ENCODE data around the gene ESYT2.
A peak's percentile ranks its signal among the peaks of the same experiment; 100 is the strongest.
"Not testable (repeated sequence)": the region's sequence is repeated elsewhere in the genome, so short reads cannot be mapped to it uniquely, and the experiment has no call there.

The ESYT2 gene, protein sequence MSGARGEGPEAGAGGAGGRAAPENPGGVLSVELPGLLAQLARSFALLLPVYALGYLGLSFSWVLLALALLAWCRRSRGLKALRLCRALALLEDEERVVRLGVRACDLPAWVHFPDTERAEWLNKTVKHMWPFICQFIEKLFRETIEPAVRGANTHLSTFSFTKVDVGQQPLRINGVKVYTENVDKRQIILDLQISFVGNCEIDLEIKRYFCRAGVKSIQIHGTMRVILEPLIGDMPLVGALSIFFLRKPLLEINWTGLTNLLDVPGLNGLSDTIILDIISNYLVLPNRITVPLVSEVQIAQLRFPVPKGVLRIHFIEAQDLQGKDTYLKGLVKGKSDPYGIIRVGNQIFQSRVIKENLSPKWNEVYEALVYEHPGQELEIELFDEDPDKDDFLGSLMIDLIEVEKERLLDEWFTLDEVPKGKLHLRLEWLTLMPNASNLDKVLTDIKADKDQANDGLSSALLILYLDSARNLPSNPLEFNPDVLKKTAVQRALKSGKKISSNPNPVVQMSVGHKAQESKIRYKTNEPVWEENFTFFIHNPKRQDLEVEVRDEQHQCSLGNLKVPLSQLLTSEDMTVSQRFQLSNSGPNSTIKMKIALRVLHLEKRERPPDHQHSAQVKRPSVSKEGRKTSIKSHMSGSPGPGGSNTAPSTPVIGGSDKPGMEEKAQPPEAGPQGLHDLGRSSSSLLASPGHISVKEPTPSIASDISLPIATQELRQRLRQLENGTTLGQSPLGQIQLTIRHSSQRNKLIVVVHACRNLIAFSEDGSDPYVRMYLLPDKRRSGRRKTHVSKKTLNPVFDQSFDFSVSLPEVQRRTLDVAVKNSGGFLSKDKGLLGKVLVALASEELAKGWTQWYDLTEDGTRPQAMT

DNA sequence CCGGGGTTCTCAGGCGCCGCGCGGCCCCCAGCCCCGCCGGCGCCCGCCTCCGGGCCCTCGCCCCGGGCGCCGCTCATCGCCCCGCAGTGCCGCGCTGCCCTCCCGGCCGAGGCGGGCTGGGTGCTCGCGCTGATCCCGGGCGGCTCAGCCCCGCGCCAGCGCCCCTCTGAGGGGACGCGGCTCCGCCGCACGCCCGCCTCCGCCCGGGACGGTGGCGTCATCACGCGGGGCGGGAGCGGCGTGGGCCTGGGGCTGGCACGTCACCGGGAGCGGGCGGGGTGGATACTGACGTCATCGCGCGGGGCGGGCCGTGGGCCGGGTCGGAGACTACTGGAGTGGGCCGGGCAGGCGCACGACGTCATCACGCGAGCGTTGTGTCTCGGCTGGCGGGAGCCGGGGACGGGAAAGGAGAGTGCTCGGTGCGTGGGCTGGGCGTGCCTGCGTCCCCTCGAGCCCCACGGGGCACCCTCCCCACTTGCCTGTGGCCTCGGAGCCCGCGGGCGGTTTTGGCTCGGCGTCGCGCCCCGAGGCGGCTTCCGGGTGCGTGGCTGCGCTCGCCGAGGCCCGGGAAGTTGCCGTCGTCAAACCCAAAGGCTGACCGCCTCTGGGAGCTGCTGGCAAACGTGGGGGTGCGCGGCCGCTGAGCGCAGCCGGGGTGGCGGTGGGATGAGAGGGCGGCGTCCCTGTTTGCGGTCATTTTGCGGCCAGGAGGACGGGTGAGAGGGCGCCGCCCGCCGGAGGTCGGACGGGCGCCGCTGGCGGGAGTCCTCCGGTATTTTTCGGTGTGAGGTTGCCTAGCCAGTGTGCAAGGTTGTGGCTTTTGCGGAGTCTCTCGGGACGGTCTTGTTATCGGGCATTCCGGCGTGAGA, at the start of gene ESYT2:
ESYT2 (minus strand) TSS at position 168 of the 869 bp plus-strand sequence; CDS start at position 77, 91 bp downstream.
- peak; percentile 98 to 99 (median 99) for DNase-seq

DNA sequence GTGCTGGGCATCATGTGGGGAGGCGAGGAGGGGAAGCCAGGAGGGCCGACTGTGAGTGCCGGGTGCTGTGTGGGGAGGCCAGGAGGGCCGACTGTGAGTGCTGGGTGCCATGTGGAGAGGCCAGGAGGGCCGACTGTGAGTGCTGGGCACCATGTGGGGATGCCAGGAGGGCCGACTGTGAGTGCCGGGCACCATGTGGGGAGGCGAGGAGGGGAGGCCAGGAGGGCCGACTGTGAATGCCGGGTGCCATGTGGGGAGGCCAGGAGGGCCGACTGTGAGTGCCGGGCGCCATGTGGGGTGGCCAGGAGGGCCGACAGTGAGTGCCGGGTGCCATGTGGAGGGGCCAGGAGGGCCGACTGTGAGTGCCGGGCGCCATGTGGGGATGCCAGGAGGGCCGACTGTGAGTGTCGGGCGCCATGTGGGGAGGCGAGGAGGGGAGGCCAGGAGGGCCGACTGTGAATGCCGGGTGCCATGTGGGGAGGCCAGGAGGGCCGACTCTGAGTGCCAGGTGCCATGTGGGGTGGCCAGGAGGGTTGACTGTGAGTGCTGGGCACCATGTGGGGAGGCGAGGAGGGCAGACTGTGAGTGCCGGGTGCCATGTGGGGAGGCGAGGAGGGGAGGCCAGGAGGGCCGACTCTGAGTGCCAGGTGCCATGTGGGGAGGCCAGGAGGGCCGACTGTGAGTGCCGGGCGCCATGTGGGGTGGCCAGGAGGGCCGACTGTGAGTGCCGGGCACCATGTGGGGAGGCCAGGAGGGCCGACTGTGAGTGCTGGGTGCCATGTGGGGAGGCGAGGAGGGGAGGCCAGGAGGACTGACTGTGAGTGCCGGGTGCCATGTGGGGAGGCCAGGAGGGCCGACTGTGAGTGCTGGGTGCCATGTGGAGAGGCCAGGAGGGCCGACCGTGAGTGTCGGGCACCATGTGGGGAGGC, 49.1 kb upstream of the ESYT2 start:
- not testable (repeated sequence) for DNase-seq

DNA sequence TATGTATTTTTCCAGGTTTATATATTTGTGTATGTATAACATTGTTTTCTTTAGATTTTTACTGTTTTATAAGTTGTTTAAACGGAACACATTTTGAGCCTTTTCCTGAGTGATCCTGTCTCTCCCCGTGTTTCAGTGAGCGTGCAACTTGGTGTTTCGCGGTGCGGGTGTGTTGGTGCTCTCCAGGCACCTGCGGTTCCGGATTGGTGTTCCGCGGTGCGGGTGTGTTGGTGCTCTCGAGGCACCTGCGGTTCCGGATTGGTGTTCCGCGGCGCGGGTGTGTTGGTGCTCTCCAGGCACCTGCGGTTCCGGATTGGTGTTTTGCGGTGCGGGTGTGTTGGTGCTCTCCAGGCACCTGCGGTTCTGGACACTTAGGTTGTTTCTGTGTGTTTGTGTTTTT, 47.7 kb upstream of the ESYT2 start:
- DNase-seq, result no peak

DNA sequence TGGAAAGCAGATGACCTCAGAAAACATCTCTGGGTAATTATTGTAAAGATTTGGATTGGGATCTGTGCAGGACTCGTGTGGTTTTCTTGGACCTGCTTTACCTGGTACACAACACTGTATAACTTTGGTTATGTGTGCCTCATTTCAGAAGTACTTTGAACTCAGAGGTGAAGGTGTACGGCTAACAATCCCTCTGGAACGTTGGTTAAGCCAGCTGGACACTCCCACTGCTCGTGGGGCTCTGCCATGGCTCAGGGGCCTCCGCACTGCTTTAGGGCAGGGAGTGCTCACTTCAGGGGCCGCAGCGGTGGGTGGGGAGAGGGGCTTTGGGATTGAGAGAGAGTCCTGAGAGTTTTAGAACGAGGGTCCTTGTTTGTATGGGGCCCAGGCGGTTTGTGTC, 40.6 kb upstream of the ESYT2 start:
- no peak for DNase-seq

DNA sequence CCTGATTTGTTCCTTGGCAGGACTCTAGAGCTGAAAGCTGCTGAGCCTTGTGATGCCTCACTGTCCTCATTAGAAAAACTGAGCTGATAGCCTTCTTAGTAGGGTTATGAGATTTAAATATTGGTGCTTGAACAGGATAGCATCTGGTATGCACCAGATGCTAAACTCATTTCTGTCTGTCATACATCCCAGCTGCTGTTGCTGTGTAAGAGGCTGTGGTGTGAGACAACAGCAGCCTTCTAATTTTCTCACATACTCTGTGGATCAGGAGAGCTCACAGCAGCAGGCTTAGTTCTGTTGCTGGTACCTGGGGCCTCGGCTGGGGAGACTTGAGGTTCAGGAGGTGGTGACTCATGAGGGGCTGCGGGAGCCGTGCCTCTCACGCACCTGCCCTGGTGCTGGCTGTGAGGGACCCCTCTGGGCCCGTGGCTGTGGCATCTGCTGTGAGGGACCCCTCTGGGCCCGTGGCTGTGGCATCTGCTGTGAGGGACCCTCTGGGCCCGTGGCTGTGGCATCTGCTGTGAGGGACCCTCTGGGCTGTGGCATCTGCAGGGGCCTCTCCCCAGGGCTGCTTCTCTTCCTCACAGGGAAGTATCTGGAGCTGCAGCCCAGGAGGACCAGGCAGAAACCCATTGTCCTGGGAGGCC, 39.6 kb upstream of the ESYT2 start:
- DNase-seq, result no peak

DNA sequence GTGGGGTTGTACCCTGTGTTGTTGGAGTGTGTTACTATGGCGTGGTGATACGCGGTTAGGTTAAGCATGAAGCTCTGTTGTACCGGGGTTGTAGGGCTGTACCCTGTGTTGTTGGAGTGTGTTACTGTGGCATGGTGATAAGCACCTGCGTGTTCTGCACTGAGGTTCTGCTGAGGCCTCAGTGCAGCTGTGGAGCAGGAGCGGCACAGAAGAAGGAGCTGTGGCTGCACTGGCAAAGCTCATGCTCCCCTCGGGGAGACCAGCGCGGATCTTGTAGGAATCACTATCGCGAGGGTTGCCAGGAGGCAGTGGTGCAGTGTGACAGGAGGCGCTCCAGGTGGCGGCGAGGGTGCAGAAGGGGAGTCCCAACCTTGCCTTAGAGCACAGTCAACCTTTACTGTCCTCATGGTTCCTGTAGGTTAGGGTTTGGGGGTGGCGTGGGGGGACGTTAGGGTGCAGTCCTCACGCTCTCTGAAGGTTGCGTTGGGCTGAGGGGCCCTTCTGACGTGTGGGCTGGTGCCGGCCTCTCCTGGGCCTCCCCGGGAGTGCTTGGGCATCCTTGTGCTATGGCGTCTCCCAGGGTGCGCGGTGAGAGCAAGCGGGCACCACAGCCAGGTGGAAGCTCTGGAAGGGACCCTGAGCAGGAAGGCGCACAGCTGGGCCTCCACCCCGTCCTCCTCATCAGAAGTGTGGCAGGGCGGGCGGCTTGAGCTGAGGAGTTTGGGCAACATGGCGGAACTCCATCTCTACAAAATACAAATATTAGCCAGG, 38.1 kb upstream of the ESYT2 start:
- DNase-seq, result no peak

DNA sequence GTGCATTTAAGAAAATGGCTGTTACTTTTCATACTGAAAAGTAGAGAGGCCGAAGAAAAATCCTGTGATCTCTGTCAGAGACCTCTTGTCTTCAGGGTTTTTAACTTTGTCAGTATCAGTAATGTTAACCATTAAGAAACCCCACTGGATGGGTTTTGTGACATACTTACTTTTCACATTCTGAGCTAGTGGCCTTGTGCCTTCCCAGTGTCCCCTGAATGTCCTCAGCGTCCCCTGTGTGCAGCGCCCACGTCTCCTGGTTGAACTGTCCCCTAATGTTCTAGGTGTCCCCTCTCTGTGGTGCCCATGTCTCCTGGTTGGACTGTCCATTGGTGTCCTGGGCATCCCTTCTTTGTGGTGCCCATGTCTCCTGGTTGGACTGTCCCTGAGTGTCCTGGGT, 36.7 kb upstream of the ESYT2 start:
- DNase-seq, result no peak

DNA sequence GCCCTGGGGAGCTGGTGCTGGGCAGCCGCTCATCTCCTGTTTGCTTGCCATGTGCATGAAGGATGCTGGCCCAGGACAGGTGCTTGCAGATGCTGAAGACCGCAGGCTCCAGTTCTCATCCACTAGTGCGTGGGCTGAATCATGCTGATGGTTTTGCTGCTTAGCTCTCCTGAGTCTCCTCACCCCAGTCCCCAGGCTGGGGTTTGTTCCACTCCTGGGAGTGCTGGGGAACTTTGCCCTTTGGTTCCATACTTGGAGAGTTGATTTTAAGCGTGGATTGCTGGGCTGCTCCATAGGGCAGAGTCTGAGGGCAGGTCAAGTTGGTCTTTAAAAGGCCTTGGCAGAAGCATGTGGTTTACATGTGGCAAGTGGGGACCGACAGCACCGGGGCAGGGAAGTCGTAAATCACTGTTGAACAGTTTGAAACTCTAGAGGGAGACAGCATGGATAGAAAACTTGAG, 36.2 kb upstream of the ESYT2 start:
- no peak for DNase-seq

DNA sequence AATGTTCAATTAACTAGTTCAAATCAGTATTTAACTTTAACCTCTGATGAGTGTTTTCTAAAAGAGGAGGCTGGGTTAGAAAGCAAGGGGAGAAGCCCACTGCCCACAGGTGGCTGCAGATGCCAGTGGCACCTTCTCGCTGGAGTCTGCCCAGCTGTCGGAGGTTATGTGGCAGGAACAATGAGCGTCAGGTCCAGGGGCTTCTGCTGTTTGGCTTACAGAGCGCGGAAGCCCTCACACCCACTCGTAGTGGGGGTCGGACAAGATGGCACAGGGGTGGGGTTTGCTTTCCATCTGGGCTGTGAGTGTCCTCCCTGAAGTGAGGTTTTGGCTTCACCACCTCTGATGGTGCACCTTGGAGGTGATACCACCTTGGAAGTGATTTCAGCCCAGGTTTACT, 35.5 kb upstream of the ESYT2 start:
- no peak for DNase-seq

DNA sequence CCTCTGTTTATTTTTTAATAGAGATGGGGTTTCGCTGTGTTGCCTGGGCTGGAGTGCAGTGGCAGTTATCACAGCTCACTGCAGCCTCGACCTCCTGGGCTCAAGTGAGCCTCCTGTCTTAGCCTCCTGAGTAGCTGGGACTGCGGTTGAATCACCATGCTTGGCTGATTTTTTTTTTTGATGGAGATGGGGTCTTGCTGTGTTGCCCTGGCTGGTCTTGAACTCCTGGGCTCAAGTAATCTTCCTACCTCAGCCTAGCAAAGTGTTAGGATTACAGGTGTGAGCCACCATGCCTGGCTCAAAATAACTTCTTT, 35.2 kb upstream of the ESYT2 start:
- no peak for DNase-seq

DNA sequence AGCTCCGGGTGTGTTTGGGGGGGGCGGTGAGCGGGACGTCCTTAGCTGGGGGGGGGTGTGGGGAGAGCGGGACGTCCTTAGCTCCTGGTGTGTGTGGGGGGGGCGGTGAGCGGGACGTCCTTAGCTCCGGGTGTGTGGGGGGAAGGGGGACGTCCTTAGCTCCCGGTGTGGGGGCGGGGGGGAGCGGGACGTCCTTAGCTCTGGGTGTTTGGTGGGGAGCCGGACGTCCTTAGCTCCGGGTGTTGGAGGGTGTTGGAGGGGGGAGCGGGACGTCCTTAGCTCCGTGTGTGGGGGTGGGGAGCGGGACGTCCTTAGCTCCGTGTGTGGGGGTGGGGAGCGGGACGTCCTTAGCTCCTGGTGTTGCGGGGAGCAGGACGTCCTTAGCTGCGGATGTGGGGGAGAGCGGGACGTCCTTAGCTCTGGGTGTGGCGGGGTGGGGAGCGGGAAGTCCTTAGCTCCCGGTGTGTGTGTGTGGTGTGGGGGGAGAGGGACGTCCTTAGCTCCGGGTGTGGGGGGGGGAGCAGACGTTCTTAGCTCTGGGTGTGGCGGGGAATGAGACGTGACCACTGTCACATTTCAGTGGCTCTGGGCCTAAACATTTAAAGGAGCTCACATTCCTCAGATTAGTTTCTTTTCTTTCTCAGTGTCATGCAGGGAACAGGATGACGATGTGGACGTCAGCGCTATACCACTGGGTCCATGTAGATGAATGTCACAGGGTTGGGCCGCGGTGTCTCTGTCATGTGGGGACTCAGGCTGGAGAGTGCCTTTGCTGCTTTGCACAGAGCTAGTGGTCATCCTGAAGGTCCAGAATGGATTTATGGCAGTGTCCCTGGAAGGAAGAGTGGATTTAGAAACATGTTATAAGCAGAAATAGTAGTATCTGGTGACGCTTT, 34.5 kb upstream of the ESYT2 start:
- DNase-seq, result peak in 1 of 4 experiments; percentile 14

DNA sequence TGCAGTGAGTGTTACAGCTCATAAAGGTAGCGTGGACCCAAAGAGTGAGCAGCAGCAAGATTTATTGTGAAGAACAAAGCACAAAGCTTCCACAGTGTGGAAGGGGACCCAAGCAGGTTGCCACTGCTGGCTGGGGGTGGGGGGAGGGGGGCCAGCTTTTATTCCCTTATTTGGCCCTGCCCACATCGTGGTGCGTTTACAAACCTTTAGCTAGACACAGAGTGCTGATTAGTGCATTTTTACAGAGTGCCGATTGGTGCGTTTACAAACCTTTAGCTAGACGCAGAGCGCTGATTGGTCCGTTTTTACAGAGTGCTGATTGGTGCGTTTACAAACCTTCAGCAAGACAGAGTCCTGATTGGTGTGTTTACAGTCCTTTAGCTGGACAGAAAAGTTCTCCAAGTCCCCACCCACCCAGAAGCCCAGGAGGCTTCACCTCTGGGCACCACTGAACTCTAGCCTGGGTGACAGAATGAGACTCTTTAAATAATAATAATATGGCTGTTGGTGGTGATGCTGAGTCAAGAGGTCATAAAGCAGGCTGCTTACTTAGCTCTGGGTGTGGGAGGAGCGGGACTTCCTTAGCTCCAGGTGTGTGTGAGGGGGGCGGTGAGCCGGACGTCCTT, 33.8 kb upstream of the ESYT2 start:
- not testable (repeated sequence) for DNase-seq

DNA sequence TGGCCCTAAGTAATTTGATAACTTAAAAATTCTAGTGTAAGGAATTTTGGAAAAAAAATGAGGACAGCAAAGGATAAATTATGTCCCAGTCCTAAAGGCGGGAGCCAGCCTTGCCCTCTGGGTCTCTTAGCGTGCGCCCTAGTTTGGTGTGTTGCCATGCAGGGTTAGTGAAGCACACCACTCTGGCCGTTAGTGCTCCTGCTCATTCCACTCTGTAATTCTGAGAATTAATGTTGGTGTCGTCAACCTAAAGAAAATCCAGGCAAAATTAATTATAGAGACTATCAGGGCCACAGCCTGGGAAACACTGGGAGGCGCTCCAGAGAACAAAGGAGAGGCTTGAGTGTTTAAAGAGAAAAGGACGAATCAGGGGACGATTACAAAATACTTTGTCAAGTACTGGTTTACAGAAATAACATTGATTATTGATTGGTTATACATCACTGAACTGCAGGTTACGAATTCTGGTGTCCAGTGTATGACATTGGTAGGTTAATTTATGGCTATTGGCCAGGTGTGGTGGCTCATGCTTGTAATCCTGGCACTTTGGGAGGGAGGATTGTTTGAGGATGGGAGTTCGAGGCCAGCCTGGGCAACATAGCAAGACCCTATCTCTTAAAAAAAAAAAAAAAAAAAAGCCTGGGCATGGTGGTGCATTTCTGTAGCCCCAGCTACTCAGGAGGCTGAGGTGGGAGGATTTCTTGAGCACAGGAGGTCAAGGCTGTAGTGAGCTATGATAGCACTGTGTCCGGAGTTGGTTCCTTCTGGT, 32.8 kb upstream of the ESYT2 start:
- no peak for DNase-seq

DNA sequence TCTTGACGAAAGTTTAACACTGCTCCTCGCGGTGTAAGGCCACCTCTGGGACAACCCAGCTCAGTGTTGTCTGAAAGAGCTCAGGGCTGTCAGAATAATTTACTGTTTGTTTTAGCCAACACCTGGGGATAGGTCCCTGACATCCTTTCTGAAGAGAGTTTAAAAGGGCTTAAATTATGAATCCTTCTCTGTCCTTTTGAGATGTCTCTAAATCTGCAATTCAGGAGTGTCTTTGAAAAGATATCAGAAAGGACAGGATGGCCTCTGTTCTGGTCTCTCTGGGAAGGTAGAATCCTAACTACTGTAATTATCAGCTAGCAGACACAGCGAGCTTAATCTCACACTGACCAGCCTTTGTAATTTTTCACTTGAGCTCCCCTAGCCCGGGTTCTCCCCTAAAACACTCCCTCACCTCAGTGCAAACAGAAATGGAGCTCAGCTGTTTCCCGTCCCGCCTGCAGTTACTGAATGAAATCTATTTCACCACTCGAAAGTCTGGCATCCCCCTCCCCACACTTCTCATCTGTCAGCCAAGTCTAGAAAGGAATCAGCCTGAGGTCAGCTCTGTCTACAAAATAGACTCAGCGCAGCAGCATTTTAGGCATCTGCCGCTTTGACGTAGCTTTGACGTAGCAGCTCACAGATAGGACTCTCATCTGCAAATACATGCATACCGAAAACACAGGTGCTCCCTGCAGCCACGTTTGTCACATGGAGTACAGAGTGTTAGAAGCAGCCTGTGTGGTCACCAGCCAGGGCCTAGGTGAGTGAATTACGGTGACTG, 31.9 kb upstream of the ESYT2 start:
- no peak for DNase-seq

DNA sequence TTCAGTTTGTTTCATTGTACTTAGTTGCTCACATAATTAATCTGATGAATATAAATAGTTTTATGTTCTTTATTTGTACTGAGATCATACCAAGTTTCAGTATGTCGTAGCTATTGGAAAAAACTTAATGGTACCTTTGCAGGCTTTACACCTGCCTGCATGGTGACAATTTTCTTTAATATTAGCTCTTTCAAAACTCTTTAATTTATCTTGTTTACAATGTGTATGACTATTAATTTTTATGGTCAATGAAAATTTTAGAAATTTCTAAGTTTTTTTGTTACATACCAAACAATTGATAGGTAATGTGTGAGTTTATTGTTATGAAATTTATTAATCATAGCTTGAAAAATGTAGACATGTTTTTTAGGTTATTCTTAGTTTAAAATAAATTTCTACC, 31.1 kb upstream of the ESYT2 start:
- no peak for DNase-seq

DNA sequence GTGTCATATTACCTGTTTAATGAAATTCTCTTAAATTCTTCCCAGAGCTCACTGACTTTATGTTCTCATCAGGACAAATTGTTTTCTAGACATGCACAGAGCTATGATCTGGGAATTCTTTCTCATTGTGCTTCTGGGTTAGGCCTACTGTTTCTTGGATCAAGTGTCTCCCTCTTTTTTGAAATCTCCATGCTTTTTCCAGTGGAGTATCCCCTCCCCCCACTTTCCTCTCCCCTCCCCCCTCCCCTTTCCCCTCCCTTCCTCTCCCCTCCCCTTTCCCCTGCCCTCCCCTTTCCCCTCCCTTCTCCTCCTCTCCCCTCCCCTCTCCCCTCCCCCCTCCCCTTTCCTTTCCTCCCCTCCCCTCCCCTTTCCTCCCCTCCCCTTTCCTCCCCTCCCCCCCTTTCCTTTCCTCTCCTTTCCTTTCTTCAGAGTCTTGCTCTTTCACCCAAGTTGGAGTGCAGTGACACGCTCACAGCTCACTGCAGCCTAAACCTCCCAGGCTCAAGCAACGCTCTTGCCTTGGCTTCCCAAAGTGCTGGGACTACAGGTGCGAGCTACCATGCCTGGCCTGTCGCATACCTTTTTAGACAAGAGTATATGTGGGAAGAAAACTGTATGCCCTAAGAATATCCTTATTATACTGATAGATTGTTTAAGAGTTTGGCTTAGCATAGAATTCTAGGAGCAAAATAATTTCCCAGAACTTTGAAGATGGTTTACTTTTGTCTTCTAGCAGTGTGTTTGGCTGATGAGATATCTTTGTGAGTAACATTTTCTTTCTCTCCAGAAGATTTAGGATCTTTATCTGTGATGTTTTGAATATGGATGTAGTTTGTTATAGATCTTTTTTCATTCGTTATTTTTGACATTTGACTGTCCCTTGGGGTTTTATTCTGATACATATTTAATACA, 29.5 kb upstream of the ESYT2 start:
- DNase-seq, result no peak
